ENCODE data around the gene C20orf204. TPM values are rescaled to one million over a fixed set of nuclear protein-coding genes. Genes with fewer than 3 reads are reported as not detected.

The C20orf204 gene
- total RNA-seq, 3 donors from 2014 or later = 0.66 to 1.3 (median 1.1) TPM

GRCh38 chr20:64044484-64045247, 8.7 kb downstream of the C20orf204 start:
- H3K4me3 ChIP-seq = peak overlapping the region in 1 of 3 donors; percentile 10
- peak overlapping the region in 1 of 2 donors; percentile 48 for H3K27ac ChIP-seq
- peaks cover 0 to 8% of the 10 kb centered on the region in 2 donors for H3K4me1 ChIP-seq

GRCh38 chr20:64045346-64046011, 9.5 kb downstream of the C20orf204 start:
- peaks cover 0 to 8% of the 10 kb centered on the region in 2 donors for H3K4me1 ChIP-seq
- H3K9me3 ChIP-seq = no peaks in the 10 kb centered on the region
- H3K4me3 ChIP-seq = peak overlapping the region in 1 of 3 donors; percentile 10
- intact Hi-C loops (cut with DNase I; ENCODE audit: low total_unique reads) = no loop called here
- H3K36me3 ChIP-seq = no peaks in the 10 kb centered on the region
- H3K27ac ChIP-seq = peak overlapping the region in 1 of 2 donors; percentile 12
- peaks cover 3 to 59% of the 10 kb centered on the region in 2 donors for H3K27me3 ChIP-seq
- TF ChIP-seq POLR2AphosphoS5 (IDR thresholded peaks at IDR 0.05) = no peak
- no peak for TF ChIP-seq POLR2A (IDR thresholded peaks at IDR 0.05)
- no peak for TF ChIP-seq CTCF (IDR thresholded peaks at IDR 0.05)
- no peak for DNase-seq (ENCODE audit: low spot score in 2 of 2)

More at GRCh38 chr20:64044484-64045247, 8.7 kb downstream of the C20orf204 start:
- TF ChIP-seq POLR2AphosphoS5 (IDR thresholded peaks at IDR 0.05) = no peak
- no peak for TF ChIP-seq POLR2A (IDR thresholded peaks at IDR 0.05)
- TF ChIP-seq CTCF (IDR thresholded peaks at IDR 0.05) = no peak
- DNase-seq (ENCODE audit: low spot score in 2 of 2) = no peak
- no peaks in the 10 kb centered on the region for H3K36me3 ChIP-seq
- intact Hi-C loops (cut with DNase I; ENCODE audit: low total_unique reads) = no loop called here
- no peaks in the 10 kb centered on the region for H3K9me3 ChIP-seq
- peaks cover 3 to 54% of the 10 kb centered on the region in 2 donors for H3K27me3 ChIP-seq

- H3K9me3 ChIP-seq = no peaks in the 10 kb centered on the region
- TF ChIP-seq POLR2A (IDR thresholded peaks at IDR 0.05) (no peak), CTCF (IDR thresholded peaks at IDR 0.05) (no peak), POLR2AphosphoS5 (IDR thresholded peaks at IDR 0.05) (no peak)
- H3K36me3 ChIP-seq = no peaks in the 10 kb centered on the region
- intact Hi-C loops (cut with DNase I; ENCODE audit: low total_unique reads) = no loop called here
- H3K27ac ChIP-seq = no peak overlapping the region
- peak overlapping the region; percentile 37 to 64 (median 41) for H3K4me3 ChIP-seq
- peaks cover 0 to 7% of the 10 kb centered on the region in 2 donors for H3K4me1 ChIP-seq
- H3K27me3 ChIP-seq = peaks cover 3 to 61% of the 10 kb centered on the region in 2 donors
- no peak for DNase-seq (ENCODE audit: low spot score in 2 of 2)
These were observed 11.0 kb downstream of the C20orf204 start for GRCh38 chr20:64047046-64047389.

GRCh38 chr20:64047968-64048401, 12.0 kb downstream of the C20orf204 start:
- no peaks in the 10 kb centered on the region for H3K9me3 ChIP-seq

More at GRCh38 chr20:64047968-64048401, 12.0 kb downstream of the C20orf204 start:
- Histone ChIP-seq H3K4me1 (peaks cover 0 to 4% of the 10 kb centered on the region in 2 donors), H3K27ac (no peak overlapping the region), H3K4me3 (peak overlapping the region; percentile 37 to 64 (median 41)), H3K27me3 (peaks cover 3 to 66% of the 10 kb centered on the region in 2 donors), H3K36me3 (no peaks in the 10 kb centered on the region)
- no peak for TF ChIP-seq CTCF (IDR thresholded peaks at IDR 0.05)
- TF ChIP-seq POLR2AphosphoS5 (IDR thresholded peaks at IDR 0.05) = no peak
- no peak for TF ChIP-seq POLR2A (IDR thresholded peaks at IDR 0.05)
- intact Hi-C loops (cut with DNase I; ENCODE audit: low total_unique reads) = no loop called here
- DNase-seq (ENCODE audit: low spot score in 2 of 2) = no peak

Measured in breast epithelium (tissue), 4 donors.